Occipital lobe (tissue), 2 donors: ENCODE data around the gene SLC35G4. TPM values are rescaled to one million over a fixed set of nuclear protein-coding genes. Genes with fewer than 3 reads are reported as not detected.
"Not testable (repeated sequence)": the region's sequence is repeated elsewhere in the genome, so short reads cannot be mapped to it uniquely, and the experiment has no call there.

Experiments
- DNase-seq: peaks from one replicate; lab custom pipeline; 2025; lab: John Stamatoyannopoulos, UW
- total RNA-seq: library from RNA; depleted of rRNA; stranded (reverse); fragments of >200 nt; gene quantifications from one replicate; pipeline ENCODE4 v1.2.3, GENCODE V29; 2014

SLC35G4 gene
- total RNA-seq = not detected

DNA sequence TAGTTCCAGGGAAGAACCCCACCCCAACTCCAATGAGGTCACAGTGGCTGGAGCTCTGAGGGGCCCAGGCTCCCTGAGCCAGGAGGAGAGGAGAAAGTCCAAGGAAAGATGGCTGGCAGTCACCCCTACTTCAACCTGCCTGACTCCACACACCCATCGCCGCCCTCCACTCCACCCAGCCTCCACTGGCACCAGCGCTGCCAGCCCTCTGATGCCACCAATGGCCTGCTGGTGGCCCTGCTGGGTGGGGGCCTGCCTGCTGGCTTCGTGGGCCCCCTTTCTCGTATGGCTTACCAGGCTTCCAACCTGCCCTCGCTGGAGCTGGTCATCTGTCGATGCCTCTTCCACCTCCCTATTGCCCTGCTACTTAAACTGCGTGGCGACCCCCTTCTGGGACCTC, at the start of gene SLC35G4:
SLC35G4 (plus strand) TSS at position 109 of the 400 bp plus-strand sequence; CDS start at position 109, 0 bp downstream.
- DNase-seq = not testable (repeated sequence)

- DNase-seq = no peak
Observed at GRCh38 chr18:11561293-11561692, 48.1 kb upstream of the SLC35G4 start.

DNA sequence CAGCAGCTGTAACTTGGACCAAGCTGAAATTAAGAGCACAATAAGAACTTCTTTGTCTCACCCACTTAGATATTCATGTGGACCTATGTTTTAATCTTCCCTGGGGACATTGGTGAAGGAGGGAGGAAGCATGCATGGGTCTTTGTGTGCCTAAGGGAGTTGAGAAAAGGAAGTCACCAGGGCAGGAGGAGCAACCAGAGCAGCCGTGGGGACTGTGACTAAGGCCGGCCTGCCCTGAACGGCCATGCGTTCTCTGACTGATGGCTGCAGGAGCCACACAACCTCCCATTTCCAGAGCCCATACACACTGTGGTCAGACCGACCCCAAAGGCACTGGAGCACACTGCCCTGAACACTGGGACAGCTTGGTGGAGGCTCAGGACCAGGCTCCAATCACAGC, 43.7 kb upstream of the SLC35G4 start:
- no peak for DNase-seq

GRCh38 chr18:11566236-11566965, 43.0 kb upstream of the SLC35G4 start:
- DNase-seq = no peak

DNA sequence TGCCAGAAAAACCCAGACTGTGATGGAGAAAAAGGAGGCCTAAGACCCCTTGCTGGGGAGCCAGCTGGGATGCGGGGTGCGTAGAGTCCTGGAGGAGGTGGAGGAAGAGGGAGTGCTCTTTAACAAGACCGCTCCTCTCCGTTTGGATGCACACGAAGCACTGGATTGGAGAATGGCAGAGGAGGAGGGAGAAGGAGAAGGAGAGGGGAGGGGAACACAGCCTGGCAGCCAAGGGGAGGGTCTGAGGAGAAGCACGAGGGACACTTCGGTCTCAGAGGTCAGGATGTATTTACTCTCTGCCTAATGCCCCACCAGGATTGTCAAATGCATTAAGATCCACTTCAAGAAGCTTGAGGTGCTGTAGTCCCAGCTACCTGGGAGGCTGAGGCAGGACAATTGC, 42.0 kb upstream of the SLC35G4 start:
- no peak for DNase-seq

GRCh38 chr18:11570073-11570588, 39.3 kb upstream of the SLC35G4 start:
- DNase-seq = no peak

- DNase-seq = no peak
Observed at GRCh38 chr18:11570769-11571412, 38.5 kb upstream of the SLC35G4 start.

DNA sequence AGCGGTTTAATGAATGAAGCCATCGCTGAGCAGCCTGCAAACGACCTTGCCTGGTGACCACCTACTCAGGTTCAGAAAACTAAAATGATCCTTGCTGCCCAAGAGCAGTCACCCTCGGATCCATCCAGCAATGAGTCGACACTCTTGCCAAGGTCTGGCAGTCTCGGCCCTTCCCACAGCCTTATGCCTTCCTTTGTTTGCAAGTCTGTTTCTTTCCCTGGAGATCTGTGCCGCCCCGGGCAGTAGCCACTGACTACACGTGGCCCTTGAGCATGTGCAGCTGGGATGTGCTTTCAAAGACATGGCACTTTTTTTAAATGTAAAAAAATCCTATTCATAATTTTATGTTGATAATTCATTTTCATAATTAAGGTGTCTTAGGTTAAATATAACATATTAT, 37.2 kb upstream of the SLC35G4 start:
- DNase-seq = no peak

DNA sequence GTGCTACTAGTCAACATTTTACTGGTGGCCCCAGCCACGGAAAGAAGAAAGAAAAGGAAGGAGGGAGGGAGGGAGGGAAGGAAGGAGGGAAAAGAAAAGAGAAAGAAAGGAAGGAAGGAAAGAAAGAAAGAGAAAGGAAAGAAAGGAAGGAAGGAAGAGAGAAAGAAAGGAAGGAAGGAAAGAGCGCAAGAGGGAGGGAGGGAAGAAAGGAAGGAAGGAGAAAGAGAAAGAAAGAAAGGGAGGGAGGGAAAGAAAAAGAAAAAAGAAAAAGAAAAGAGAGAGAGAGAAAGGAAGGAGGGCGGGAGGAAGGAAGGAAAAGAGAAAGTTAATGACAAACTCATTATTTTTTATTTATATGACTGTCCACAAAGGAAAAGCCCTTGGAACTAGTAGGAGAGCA, 34.9 kb upstream of the SLC35G4 start:
- no peak for DNase-seq

DNA sequence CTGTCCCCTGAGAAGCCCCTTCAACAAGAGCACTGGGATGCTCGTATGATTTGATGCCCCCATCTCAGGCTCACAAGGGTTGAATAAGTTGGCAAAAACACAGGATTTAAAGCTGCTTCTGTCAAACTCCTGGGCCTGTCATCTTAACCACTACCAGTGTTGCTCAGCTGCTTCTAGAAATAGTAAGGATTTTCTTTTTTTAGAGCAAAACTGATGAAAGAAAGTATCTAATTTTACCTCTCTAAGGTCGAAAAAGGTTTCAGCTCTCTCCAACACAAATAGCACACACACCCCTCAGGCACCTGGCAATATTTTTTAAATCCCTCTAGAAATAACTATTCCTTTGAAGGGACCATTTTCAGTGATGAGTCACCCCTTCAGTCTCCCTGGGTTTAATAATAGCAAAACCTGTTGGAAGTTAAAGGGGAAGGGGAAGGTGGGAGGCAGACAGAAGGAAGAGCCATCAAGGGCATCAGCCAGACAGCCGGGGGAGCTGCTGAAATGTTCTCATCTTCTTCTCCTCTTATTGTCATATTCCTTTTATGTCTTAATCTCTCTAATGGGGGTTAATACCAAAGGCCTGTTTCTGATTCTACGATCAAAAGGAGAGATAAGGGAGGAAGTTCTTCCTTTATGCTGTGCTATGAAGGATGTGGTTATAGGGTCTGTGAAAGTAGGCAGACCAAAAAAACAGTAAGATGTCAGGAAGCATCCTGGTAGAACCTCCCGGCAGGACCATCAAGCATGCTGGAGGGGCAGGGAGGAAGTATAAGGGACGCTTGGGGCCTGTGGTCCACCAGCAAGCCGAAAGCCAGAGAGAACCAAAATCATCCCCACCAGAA, 31.9 kb upstream of the SLC35G4 start:
- DNase-seq = no peak

GRCh38 chr18:11578799-11579198, 30.6 kb upstream of the SLC35G4 start:
- DNase-seq = no peak

GRCh38 chr18:11579916-11580315, 29.5 kb upstream of the SLC35G4 start:
- no peak for DNase-seq

DNA sequence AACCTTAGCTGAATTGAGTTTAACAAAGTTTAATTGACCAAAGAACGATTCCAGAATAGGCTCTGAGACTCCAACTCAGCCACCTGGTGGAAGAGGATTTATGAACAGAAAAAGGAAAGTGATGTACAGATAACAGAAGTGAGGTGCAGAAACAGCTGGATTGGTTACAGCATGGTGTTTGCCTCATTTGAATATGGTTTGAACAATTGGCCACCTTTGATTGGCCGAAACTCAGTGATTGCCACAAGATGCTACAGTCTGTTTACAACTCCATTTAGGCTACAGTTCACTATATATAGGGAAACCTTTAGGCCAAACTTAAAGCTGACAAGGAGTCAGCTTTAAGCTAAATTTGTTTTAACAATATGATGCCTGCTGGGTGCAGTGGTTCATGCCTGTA, 28.1 kb upstream of the SLC35G4 start:
- no peak for DNase-seq

DNA sequence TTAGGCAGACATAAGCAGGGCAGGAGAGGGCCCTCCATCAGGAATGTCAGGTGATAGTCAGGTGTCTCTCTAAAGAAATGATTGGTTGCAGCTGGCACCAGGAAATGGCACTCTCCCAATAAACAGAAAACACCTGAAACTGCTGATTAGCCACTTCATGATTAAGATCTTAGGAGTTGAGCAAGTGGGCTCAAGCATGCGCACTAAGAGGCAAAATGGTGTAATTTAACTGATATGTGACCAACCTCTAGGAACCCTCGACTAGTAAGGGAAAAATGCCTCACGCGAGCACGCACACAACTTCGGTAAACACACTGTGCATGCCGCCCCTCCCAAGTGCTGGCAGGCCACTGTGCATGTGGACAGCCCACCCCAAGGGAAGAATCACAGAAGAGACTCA, 23.8 kb upstream of the SLC35G4 start:
- DNase-seq = no peak

- DNase-seq = no peak
Observed at GRCh38 chr18:11586896-11587295, 22.5 kb upstream of the SLC35G4 start.

DNA sequence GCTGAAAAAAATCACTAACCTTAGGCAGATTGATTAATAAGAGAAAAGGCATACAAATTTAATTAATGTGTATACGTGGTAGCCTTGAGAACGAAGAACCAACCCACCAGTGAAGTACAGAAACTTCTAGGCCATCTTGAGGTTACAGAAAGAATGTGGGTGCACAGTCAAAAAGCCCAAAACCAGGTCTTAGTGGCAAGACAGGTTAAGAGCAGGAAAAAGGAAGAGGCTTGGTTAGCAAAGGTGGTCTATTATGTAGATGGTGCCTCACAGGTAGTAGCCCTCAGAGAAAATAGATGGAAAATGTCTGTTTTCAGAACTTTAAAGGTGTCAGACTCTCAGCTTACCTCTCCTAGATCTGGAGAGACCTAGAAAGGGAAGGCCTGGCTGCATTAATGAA, 22.0 kb upstream of the SLC35G4 start:
- DNase-seq = no peak

DNA sequence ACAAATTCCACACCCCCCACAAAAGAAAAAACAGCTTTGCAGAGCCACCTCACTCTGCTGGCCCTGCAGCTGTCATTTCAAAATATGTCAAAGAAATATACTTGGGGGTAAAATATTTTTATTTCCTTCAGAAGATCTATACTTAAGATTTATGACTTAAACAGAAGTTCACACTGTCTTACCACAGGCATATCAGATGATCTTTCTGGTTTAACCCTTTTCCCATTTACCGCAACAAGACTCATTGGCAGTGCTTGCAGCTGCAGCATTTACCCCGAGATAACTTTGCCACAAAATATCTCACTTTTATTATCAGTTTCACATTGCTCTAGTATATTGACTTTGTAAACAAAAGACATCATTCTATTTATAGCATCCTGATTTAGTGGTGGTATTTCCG, 21.6 kb upstream of the SLC35G4 start:
- DNase-seq = no peak

DNA sequence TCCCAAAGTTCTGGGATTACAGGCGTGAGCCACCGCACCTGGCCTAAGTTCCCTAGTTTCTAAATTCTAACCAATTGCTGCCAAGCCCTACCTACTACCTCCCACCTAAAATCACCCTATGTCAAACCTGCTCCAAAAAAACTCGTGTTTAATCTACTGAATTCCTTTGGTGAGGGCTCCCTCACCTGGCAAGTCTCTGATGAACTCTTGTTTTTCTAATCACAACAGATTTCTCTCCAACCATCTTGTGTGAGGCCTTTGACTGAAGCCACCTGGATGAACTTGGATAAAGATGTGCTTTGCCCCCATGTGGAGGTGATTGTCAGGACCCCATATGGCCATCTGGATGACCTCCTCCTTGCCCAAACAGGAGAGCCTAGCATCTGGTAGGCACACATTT, 17.4 kb upstream of the SLC35G4 start:
- no peak for DNase-seq

- no peak for DNase-seq
Observed at GRCh38 chr18:11600321-11600720, 9.1 kb upstream of the SLC35G4 start.

- DNase-seq = no peak
Observed at GRCh38 chr18:11607906-11608305, 1.5 kb upstream of the SLC35G4 start.

DNA sequence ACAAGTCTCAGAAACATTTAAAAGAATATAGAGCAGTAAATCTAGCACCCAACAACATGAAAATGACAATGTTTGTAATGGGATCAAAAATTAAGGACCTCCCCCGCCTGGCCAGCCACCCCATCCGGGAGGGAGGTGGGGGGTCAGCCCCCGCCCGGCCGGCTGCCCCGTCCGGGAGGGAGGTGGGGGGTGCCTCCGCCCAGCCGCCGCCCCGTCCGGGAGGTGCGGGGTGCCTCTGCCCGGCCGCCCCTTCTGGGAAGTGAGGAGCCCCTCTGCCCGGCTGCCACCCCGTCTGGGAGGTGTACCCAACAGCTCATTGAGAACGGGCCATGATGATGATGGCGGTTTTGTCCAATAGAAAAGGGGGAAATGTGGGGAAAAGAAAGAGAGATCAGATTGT, 778 bp upstream of the SLC35G4 start:
- not testable (repeated sequence) for DNase-seq

DNA sequence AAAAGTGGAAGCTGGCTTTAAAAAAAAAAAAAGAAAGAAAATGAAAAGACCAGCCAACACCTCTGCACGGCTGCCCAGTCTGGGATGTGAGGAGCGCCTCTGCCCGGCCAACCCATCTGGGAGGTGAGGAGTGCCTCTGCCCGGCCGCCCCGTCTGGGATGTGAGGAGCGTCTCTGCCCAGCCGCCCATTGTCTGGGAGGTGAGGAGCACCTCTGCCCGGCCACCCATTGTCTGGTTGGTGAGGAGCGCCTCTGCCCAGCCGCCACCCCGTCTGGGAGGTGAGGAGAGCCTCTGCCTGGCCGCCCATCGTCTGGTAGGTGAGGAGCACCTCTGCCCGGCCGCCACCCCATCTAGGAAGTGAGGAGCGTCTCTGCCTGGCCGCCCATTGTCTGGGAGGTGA, 3.7 kb downstream of the SLC35G4 start:
- not testable (repeated sequence) for DNase-seq
